HS-27A (cell line): ENCODE results near the gene WFS1.
A peak's percentile ranks its signal among the peaks of the same experiment; 100 is the strongest.

ENCODE experiments used
- DNase-seq: peaks from one replicate; pipeline ENCODE4 v3.0.0-alpha.2; 2012; ENCODE audit warnings: low read depth, missing footprints

The WFS1 gene, protein sequence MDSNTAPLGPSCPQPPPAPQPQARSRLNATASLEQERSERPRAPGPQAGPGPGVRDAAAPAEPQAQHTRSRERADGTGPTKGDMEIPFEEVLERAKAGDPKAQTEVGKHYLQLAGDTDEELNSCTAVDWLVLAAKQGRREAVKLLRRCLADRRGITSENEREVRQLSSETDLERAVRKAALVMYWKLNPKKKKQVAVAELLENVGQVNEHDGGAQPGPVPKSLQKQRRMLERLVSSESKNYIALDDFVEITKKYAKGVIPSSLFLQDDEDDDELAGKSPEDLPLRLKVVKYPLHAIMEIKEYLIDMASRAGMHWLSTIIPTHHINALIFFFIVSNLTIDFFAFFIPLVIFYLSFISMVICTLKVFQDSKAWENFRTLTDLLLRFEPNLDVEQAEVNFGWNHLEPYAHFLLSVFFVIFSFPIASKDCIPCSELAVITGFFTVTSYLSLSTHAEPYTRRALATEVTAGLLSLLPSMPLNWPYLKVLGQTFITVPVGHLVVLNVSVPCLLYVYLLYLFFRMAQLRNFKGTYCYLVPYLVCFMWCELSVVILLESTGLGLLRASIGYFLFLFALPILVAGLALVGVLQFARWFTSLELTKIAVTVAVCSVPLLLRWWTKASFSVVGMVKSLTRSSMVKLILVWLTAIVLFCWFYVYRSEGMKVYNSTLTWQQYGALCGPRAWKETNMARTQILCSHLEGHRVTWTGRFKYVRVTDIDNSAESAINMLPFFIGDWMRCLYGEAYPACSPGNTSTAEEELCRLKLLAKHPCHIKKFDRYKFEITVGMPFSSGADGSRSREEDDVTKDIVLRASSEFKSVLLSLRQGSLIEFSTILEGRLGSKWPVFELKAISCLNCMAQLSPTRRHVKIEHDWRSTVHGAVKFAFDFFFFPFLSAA

GRCh38 chr4:6269616-6270511, at the start of gene WFS1:
Gene WFS1 (plus strand): TSS chr4:6269850. CDS start chr4:6277456, 7,606 bp downstream.
- DNase-seq = peak; percentile 70

DNA sequence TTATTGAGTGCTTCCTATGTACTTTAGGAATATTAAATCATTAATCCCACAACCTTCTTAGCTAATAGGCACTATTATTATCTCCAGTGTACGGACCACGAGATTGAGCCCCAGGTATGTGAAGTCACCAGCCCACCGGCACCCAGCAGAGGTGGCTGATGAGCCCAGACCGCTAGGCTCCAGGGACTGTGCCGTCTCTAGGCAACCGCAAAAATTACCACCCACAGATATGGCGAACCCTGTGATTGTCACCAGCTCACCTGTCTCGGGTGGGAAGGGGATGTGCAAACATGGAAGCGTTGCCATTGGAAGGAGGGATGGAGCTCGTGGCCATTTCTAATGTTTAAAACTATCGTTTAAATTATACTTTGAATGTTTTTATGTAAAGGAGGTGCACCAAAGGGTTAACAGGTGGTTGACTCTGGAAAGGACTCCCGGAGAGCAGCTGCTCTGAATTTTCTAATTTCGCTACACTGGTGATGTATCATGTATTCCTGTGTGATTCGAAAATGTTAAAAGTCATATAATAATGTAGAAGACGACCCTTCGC, 48.3 kb upstream of the WFS1 start:
- DNase-seq = no peak

- DNase-seq = no peak
Observed at GRCh38 chr4:6221851-6222760, 47.5 kb upstream of the WFS1 start.

DNA sequence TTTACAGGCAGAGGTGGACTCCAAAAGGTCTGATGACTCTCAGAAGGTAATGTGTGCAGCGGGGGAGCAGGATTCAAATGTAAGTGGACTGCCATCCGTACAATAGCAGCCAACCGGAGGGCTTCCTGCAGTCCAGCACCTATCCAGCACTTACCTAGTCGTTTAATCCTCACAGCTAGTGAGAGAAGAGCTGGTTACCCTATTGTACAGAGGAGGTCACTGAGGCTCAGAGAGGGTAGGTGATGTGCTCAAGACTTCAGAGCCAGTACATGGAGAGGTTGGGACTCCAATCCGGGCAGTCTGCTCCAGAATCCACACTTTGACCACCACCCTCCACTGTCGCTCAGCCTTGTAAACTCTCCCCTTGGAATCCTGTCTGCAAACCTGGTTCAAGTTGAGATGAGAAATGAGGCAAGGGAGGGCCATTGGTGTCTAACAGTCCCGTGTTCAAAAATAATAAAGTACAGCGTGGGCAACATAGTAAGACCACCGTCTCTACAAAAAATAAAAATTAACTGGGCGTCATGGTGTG, 46.8 kb upstream of the WFS1 start:
- DNase-seq = no peak

GRCh38 chr4:6224735-6225134, 44.9 kb upstream of the WFS1 start:
- no peak for DNase-seq

GRCh38 chr4:6225469-6225868, 44.2 kb upstream of the WFS1 start:
- DNase-seq = no peak

DNA sequence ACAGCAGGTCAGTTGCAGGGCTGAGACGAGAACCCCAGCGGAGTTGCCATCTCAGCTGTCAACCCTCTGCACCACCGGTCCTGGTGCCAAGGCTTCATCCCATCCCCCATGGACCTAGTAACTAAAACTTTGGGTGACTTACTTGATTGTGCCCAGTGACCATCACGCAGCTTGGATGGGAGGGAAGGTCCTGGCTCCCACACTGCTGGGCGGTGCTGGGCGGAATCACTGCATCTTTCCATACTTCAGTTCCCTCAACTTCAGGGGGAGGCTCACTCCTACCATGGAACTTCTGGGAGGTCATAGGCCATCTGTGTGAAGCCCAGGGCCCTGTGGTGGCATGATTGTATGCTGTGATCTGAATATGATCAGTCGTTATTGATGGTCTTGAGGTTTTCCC, 43.1 kb upstream of the WFS1 start:
- DNase-seq = no peak

GRCh38 chr4:6227412-6228157, 42.1 kb upstream of the WFS1 start:
- DNase-seq = no peak

DNA sequence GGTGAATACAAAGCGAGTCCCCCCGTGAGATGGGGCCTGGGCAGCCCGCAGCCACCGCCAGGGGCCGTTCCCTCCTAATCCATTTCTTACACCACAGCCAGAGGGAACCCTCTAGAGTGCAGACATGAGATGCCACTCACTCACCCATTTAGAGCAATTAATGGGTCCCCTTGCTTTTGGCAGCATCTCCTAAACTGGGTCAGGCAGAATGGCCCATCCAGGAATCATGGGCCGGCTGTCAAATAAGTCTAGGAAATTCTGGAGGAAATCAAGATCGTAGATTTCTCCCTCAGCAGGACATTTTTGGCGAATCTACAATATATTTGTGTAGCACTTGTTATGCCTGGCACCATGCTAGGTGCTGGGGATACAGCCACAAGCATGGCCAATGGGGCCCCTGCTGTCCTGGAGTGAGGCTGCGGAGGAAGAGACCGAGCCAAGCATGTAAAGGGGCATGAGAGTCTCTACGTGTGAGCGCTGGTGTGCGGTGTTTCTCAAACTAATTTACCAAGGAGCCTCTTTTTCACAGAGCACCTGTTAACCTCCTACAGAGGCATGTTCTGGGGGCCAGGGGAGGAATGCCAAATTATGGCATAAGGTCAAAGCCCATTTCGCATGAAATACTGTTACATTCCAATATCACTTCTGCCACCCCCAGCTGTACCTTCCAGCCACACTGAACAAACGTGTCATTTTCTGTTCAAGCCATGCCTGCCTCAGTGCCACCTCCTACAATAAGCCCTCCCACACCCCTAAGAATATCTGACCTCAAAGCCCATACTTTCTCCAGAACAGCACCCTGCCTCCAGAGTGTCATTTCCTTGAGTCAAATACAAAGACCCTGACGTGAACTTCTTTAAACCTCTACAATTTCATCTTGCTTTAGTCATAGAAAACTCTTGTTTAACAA, 41.2 kb upstream of the WFS1 start:
- no peak for DNase-seq

DNA sequence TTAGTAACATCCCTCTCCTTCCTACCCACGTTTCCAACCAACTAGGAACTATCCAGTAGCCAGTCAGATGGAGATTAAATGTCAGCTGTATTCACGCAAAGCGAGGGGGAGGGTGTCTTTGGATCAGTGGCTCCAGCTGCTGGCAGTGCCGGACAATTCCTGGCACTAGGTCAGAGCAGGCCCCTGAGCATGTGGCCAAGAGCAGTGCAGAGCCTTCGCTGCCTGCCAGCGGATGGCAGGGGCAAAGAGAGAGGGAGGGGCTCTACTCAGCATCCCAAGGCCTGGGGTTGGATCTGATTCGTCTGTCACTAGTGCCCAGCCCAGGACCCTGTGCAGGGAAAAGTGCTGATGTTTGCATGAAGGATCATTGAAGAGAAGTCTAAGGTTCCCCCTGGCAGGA, 40.6 kb upstream of the WFS1 start:
- no peak for DNase-seq

DNA sequence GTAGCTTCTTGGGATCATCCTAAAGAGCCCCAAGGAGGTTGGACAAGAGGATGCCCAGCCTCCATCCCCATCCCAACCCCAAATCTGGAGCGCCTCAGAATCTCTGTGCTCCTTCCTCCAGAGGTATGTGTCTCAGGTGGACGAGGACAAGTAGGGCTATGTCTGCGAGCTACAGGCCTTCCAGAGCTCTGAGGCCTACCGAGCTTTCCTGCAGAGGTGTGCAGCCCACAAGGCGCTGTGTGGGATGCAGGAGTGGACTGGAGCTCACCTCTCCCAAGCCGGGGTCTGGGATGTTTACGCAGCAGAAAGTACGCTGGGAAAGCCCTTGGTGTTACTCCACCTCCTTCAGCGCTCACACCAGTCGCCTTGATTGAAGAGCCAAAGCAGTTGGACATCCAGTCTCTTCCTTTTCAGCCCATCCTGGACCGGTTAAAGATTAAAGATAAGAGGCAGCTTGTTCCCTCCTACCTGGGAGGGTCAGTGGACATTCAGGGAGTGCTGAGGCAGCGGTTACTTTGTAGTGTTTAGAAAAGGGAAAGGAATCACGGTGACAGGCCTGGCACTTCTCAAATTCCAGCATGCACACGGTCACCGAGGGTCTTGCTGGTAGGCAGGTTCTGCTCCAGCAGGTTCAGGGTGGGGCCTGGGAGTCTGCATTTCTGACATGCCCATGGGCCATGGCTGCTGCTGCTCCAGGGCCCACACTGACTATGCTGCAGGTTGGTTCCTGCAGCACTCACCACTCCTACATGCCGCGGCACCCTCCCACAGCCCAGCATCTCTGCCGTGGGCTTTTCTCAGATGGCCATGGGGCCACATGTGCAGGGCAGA, 39.8 kb upstream of the WFS1 start:
- no peak for DNase-seq

DNA sequence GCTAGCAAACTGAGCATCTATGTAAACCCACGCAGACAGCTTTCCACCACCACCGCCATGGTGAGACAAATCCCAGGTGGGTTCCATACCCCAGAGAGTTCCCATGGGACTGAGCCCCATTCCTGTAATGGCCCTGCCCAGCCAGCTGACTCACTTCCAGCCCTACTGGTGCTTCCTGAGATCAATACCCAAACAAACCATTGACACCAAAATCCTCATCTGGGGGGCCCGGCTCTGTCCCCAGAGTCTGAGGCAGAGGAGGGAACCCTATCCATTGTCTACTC, 39.2 kb upstream of the WFS1 start:
- DNase-seq = no peak

GRCh38 chr4:6230827-6231662, 38.6 kb upstream of the WFS1 start:
- no peak for DNase-seq

GRCh38 chr4:6231663-6232165, 37.9 kb upstream of the WFS1 start:
- DNase-seq = no peak

- DNase-seq = no peak
Observed at GRCh38 chr4:6232836-6233785, 36.5 kb upstream of the WFS1 start.

DNA sequence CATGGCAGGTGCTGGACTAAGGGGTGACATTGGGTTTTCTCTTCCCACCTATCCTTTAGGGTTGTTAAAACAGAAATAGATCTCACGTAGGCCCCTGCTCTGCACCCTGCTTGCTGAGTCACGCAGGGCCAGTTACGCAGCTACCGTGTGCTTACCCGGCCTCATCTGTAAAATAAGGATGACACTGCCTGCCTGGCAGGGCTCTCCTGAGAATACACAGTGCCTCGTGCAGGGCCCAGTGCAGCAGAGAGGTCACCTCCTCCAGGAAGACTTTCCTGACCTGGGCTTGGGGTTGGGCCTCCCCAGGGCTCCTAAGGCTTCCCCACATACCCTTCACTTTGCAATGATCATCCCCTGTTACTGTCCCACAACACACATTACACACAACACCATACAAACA, 35.7 kb upstream of the WFS1 start:
- no peak for DNase-seq
